MM.1S (cell line): ENCODE results near the gene IFI27L2.
"Not testable (repeated sequence)": the region's sequence is repeated elsewhere in the genome, so short reads cannot be mapped to it uniquely, and the experiment has no call there.

Experiments
- DNase-seq: peaks from one replicate; pipeline ENCODE4 v3.0.0-alpha.2; 2015
- H2AFZ ChIP-seq: fragments of 300-600 bp; sonication (generic); 2 replicates; pipeline ENCODE4 v1.6.0; 2016; ENCODE audit warnings: antibody characterized with exemption, low read length
- H3F3A ChIP-seq: fragments of 300-600 bp; sonication (generic); 2 replicates; pipeline ENCODE4 v1.6.1; 2016; ENCODE audit warnings: mild to moderate bottlenecking, antibody characterized with exemption, low read length, moderate library complexity, mixed read lengths; ENCODE audit not compliant: insufficient read depth
- H3K27ac ChIP-seq: fragments of 300-600 bp; sonication (generic); 2 replicates; pipeline ENCODE4 v1.5.1; 2016; ENCODE audit warnings: mild to moderate bottlenecking, low read length
- H3K27me3 ChIP-seq: fragments of 300-600 bp; sonication (generic); replicated peaks from 2 replicates; pipeline ENCODE4 v1.6.0; 2016; ENCODE audit warnings: low read length; ENCODE audit not compliant: insufficient read depth
- H3K36me3 ChIP-seq: fragments of 300-600 bp; sonication (generic); replicated peaks from 2 replicates; pipeline ENCODE4 v1.6.1; 2016; ENCODE audit warnings: mild to moderate bottlenecking, low read length, mixed read lengths; ENCODE audit not compliant: insufficient read depth
- H3K4me1 ChIP-seq: fragments of 300-600 bp; sonication (generic); 2 replicates; pipeline ENCODE4 v1.6.1; 2016; ENCODE audit warnings: low read length, mixed read lengths
- H3K4me2 ChIP-seq: fragments of 300-600 bp; sonication (generic); 2 replicates; pipeline ENCODE4 v1.6.0; 2016; ENCODE audit warnings: low read depth, low read length
- H3K4me3 ChIP-seq: fragments of 300-600 bp; sonication (generic); 2 replicates; pipeline ENCODE4 v1.5.1; 2016; ENCODE audit warnings: low read length, mixed read lengths
- H3K79me2 ChIP-seq: fragments of 300-600 bp; sonication (generic); 2 replicates; pipeline ENCODE4 v1.6.1; 2016; ENCODE audit warnings: mixed run types, low read length, mixed read lengths
- H3K9ac ChIP-seq: fragments of 300-600 bp; sonication (generic); 2 replicates; pipeline ENCODE4 v1.6.1; 2016; ENCODE audit warnings: low read length, mixed read lengths
- H3K9me2 ChIP-seq: fragments of 300-600 bp; sonication (generic); replicated peaks from 2 replicates; pipeline ENCODE4 v1.6.1; 2016; ENCODE audit warnings: mild to moderate bottlenecking, low read length, mixed read lengths; ENCODE audit not compliant: insufficient read depth
- H3K9me3 ChIP-seq: fragments of 300-600 bp; sonication (generic); replicated peaks from 2 replicates; pipeline ENCODE4 v1.6.1; 2016; ENCODE audit warnings: mild to moderate bottlenecking, low read length, mixed read lengths; ENCODE audit not compliant: insufficient read depth
- H4K20me1 ChIP-seq: fragments of 300-600 bp; sonication (generic); 2 replicates; pipeline ENCODE4 v1.6.1; 2016; ENCODE audit warnings: mild to moderate bottlenecking, low read length, moderate library complexity, mixed read lengths; ENCODE audit not compliant: insufficient read depth
- EZH2 ChIP-seq: fragments of 300-600 bp; sonication (generic); optimal IDR thresholded peaks from 2 replicates; pipeline ENCODE3; 2017; ENCODE audit warnings: low read depth, mild to moderate bottlenecking, antibody characterized with exemption, low read length, mixed read lengths
- EZH2phosphoT487 ChIP-seq: fragments of 300-600 bp; sonication (generic); IDR thresholded peaks from 2 replicates; pipeline ENCODE4 v1.6.1; 2018; ENCODE audit warnings: antibody characterized with exemption, low read length
- TF ChIP-seq, protein P1 (sequence below): fragments of 300-600 bp; sonication (generic); IDR thresholded peaks from 2 replicates; pipeline ENCODE4 v1.5.1; 2016; ENCODE audit warnings: antibody characterized with exemption, low read length, mixed read lengths

Gene IFI27L2

DNA sequence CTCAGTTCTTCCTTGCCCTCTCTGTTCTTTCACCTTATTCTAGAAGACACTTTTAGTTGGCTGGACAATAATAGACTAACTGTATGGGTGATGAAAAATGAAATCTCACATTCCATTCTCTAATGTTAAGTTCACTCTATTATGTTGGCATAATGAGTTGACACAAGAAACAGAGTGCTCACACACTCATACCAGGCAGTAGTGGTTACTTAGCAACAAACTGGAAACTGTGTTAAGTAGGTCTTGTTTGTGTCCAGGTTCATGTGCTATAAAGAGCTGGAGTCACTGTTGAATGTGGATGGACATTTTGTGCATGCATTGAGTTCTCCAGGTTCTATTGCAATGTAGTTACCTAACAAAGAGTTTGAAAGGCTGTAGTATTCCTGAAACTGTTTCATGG, 27.8 kb upstream of the IFI27L2 start:
- Histone ChIP-seq H3K79me2 (no peaks in the 10 kb centered on the region), H2AFZ (no peak overlapping the region), H3F3A (0 out of 2 replicates have a peak, but pooled peaks cover 4% of the 10 kb centered on the region), H3K27ac (no peak overlapping the region), H3K4me1 (peaks cover 20% of the 10 kb centered on the region), H4K20me1 (no peaks in the 10 kb centered on the region), H3K9ac (no peak overlapping the region), H3K4me3 (no peak overlapping the region), H3K4me2 (no peak overlapping the region), H3K36me3 (no peaks in the 10 kb centered on the region), H3K27me3 (no peaks in the 10 kb centered on the region), H3K9me3 (no peaks in the 10 kb centered on the region), H3K9me2 (no peaks in the 10 kb centered on the region)
- DNase-seq = no peak
- TF ChIP-seq, protein P1, sequence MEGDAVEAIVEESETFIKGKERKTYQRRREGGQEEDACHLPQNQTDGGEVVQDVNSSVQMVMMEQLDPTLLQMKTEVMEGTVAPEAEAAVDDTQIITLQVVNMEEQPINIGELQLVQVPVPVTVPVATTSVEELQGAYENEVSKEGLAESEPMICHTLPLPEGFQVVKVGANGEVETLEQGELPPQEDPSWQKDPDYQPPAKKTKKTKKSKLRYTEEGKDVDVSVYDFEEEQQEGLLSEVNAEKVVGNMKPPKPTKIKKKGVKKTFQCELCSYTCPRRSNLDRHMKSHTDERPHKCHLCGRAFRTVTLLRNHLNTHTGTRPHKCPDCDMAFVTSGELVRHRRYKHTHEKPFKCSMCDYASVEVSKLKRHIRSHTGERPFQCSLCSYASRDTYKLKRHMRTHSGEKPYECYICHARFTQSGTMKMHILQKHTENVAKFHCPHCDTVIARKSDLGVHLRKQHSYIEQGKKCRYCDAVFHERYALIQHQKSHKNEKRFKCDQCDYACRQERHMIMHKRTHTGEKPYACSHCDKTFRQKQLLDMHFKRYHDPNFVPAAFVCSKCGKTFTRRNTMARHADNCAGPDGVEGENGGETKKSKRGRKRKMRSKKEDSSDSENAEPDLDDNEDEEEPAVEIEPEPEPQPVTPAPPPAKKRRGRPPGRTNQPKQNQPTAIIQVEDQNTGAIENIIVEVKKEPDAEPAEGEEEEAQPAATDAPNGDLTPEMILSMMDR = no peak
- no peak for TF ChIP-seq EZH2phosphoT487
- TF ChIP-seq EZH2 = no peak

DNA sequence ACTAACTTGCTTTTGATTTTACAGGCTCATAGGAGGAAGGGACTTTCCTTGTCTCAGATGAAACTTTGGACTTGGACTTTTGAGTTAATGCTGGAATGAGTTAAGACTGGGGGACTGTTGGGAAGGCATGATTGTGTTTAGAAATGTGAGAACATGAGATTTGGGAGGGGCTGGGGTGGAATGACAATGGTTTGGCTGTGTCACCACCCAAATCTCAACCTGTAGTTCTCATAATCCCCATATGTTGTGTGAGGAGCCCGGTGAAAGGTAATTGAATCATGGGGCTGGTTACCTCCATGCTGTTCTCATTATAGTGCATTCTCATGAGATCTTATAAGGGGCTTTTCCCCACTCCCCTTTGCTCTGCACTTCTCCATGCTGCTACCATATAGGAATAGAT, 26.7 kb upstream of the IFI27L2 start:
- H3K27me3 ChIP-seq, H3K9me3 ChIP-seq, H2AFZ ChIP-seq, H4K20me1 ChIP-seq, H3K36me3 ChIP-seq, H3K4me3 ChIP-seq, DNase-seq, H3K4me2 ChIP-seq, H3K79me2 ChIP-seq, H3K9me2 ChIP-seq, H3K9ac ChIP-seq, H3K27ac ChIP-seq, H3F3A ChIP-seq: not testable (repeated sequence)
- peaks cover 20% of the 10 kb centered on the region for H3K4me1 ChIP-seq

- H3K9me2 ChIP-seq = no peaks in the 10 kb centered on the region
- H3K4me3 ChIP-seq = no peak overlapping the region
- 0 out of 2 replicates have a peak, but pooled peaks cover 4% of the 10 kb centered on the region for H3F3A ChIP-seq
- H3K36me3 ChIP-seq = no peaks in the 10 kb centered on the region
- DNase-seq = no peak
- H2AFZ ChIP-seq = no peak overlapping the region
- H3K4me2 ChIP-seq = no peak overlapping the region
- peaks cover 12% of the 10 kb centered on the region for H3K4me1 ChIP-seq
- no peak overlapping the region for H3K9ac ChIP-seq
- TF ChIP-seq EZH2 (no peak), EZH2phosphoT487 (no peak)
- TF ChIP-seq, protein P1 = no peak
- H3K27ac ChIP-seq = no peak overlapping the region
- H3K9me3 ChIP-seq = no peaks in the 10 kb centered on the region
- no peaks in the 10 kb centered on the region for H3K27me3 ChIP-seq
- no peaks in the 10 kb centered on the region for H3K79me2 ChIP-seq
- no peaks in the 10 kb centered on the region for H4K20me1 ChIP-seq
These were observed 24.4 kb upstream of the IFI27L2 start for GRCh38 chr14:94153750-94154342.

DNA sequence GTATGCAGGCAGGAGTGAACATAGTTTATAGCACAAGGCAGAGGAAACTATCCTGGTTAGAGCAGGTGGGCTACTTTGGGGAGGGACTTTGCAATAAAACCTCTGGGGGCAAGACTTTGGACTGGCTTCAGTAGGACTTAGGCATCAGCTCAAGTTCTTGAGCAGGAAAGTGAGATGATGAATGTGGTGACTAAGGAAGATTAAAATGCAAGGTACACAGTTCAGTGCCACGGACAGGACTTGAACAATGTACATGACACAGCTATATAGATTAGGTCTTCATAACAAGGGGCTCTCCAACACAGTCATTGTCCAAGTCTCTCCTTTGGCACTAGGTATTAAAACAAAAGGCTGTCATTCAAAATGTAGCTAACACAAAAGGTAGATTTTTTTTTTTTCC, 23.3 kb upstream of the IFI27L2 start:
- H3K9me3 ChIP-seq = no peaks in the 10 kb centered on the region

More for the DNA sequence above, 23.3 kb upstream of the IFI27L2 start:
- H3F3A ChIP-seq = no peaks in the 10 kb centered on the region
- TF ChIP-seq EZH2 = no peak
- H3K9ac ChIP-seq = no peak overlapping the region
- no peak overlapping the region for H2AFZ ChIP-seq
- no peak for DNase-seq
- H3K9me2 ChIP-seq = no peaks in the 10 kb centered on the region
- no peak overlapping the region for H3K4me2 ChIP-seq
- peaks cover 7% of the 10 kb centered on the region for H3K4me1 ChIP-seq
- H3K4me3 ChIP-seq = no peak overlapping the region
- H3K36me3 ChIP-seq = no peaks in the 10 kb centered on the region
- no peaks in the 10 kb centered on the region for H4K20me1 ChIP-seq
- H3K27ac ChIP-seq = no peak overlapping the region
- no peaks in the 10 kb centered on the region for H3K79me2 ChIP-seq
- no peaks in the 10 kb centered on the region for H3K27me3 ChIP-seq
